Lung (tissue), 12 donors: ENCODE results near the gene RHD. TPM values are rescaled to one million over a fixed set of nuclear protein-coding genes. Genes with fewer than 3 reads are reported as not detected.

Source experiments
- ATAC-seq: fragments of 200-7000 bp; cut with Tn5 transposase; one replicate; pipeline ENCODE4 v1.9.1; 2020; ENCODE audit warnings: moderate number of reproducible peaks; ENCODE audit not compliant: insufficient read depth, low FRiP score
- DNase-seq, 3 donors: peaks; one replicate each; pipeline ENCODE4 v3.0.0-alpha.2; 2013 to 2017
- H3K27ac ChIP-seq, 2 donors: one replicate each; pipeline ENCODE4 v1.5.1; 2013; ENCODE audit warnings: mild to moderate bottlenecking in 2 of 2, moderate library complexity in 2 of 2, control low read depth in 1 of 2, inconsistent platforms in 1 of 2, low read depth in 1 of 2, low read length in 1 of 2
- H3K27me3 ChIP-seq, 3 donors: one replicate each; pipeline ENCODE4 v1.5.1; 2013; ENCODE audit warnings: low read length in 2 of 3; ENCODE audit not compliant: control insufficient read depth in 3 of 3, insufficient read depth in 3 of 3
- H3K36me3 ChIP-seq, 4 donors: one replicate each; pipeline ENCODE4 v1.5.1; 2013; ENCODE audit warnings: low read length in 4 of 4, mild to moderate bottlenecking in 1 of 4, moderate library complexity in 1 of 4; ENCODE audit not compliant: control insufficient read depth in 4 of 4, insufficient read depth in 4 of 4
- H3K4me1 ChIP-seq, 5 donors: one replicate each; pipeline ENCODE4 v1.5.1; 2013; ENCODE audit warnings: low read length in 5 of 5, mild to moderate bottlenecking in 2 of 5, moderate library complexity in 1 of 5; ENCODE audit not compliant: control insufficient read depth in 5 of 5, insufficient read depth in 5 of 5
- H3K4me3 ChIP-seq: one replicate; pipeline ENCODE4 v1.5.1; 2013; ENCODE audit warnings: mild to moderate bottlenecking, control low read depth, moderate library complexity
- H3K9ac ChIP-seq, 2 donors: one replicate each; pipeline ENCODE4 v1.5.1; 2013; ENCODE audit warnings: low read length in 2 of 2, control low read depth in 1 of 2; ENCODE audit not compliant: insufficient read depth in 1 of 2
- H3K9me3 ChIP-seq, 4 donors: one replicate each; pipeline ENCODE4 v1.5.1; 2013; ENCODE audit warnings: low read length in 3 of 4, mild to moderate bottlenecking in 1 of 4, moderate library complexity in 1 of 4; ENCODE audit not compliant: control insufficient read depth in 4 of 4, insufficient read depth in 3 of 4
- CTCF ChIP-seq: IDR thresholded peaks from 2 replicates; pipeline ENCODE4 v1.5.1; 2012; ENCODE audit warnings: mild to moderate bottlenecking; ENCODE audit errors: control extremely low read depth, extremely low read depth
- WGBS, 2 donors: extraction: QIAGEN DNeasy Blood & Tissue Kit; methylation state at CpG; one replicate each; pipeline ENCODE4 v1.1.7; 2013; 5-methylcytosine and 5-hydroxymethylcytosine counted together
- polyA plus RNA-seq, 2 donors: library from polyadenylated mRNA; stranded (reverse); fragments of 200-250 nt; gene quantifications; one replicate each; pipeline ENCODE4 v1.2.1, GENCODE V29; 2013
- total RNA-seq, 2 donors: library from RNA; depleted of rRNA in 1 of 2; stranded (reverse); fragments of >200 nt in 1 of 2; gene quantifications; one replicate each; pipeline ENCODE4 v1.2.1, GENCODE V29; 2014 to 2021
- donor health status: control.
- donor health status: control.
- donor health status: Bipolar disorder and iron deficiency.
- donor health status: healthy.
- donor health status: DM: yes; HTN: yes; CAD: no.

RHD gene
- total and polyA plus RNA-seq, 4 donors: 0.12 to 2.2 (median 0.27) TPM; not detected in 1

- no peak overlapping the region for H3K27ac ChIP-seq
- H3K9me3 ChIP-seq: no peaks in the 10 kb centered on the region
- 97 to 98% methylated on average over 1 of the region's 1 CpG for WGBS, 2 donors
- peaks cover 8 to 22% (median 13%) of the 10 kb centered on the region in 4 donors for H3K36me3 ChIP-seq
- H3K27me3 ChIP-seq: no peaks in the 10 kb centered on the region
- peaks cover 0 to 6% (median 0%) of the 10 kb centered on the region in 5 donors for H3K4me1 ChIP-seq
- TF ChIP-seq CTCF: no peak
- no peak overlapping the region for H3K4me3 ChIP-seq
- DNase-seq (no peak), ATAC-seq (no peak)
- no peak overlapping the region for H3K9ac ChIP-seq
These were observed 70.5 kb downstream of the RHD start for GRCh38 chr1:25342846-25343245.

GRCh38 chr1:25343872-25344271 is 71.6 kb downstream of the RHD start:
- Histone ChIP-seq H3K9ac (no peak overlapping the region), H3K4me3 (no peak overlapping the region), H3K9me3 (no peaks in the 10 kb centered on the region), H3K36me3 (peaks cover 8 to 23% (median 12%) of the 10 kb centered on the region in 4 donors), H3K27me3 (no peaks in the 10 kb centered on the region), H3K4me1 (peaks cover 0 to 6% (median 0%) of the 10 kb centered on the region in 5 donors), H3K27ac (no peak overlapping the region)
- 85 to 93% methylated on average over 4 of the region's 4 CpGs for WGBS, 2 donors
- no peak for TF ChIP-seq CTCF
- DNase-seq (no peak), ATAC-seq (no peak)

DNA sequence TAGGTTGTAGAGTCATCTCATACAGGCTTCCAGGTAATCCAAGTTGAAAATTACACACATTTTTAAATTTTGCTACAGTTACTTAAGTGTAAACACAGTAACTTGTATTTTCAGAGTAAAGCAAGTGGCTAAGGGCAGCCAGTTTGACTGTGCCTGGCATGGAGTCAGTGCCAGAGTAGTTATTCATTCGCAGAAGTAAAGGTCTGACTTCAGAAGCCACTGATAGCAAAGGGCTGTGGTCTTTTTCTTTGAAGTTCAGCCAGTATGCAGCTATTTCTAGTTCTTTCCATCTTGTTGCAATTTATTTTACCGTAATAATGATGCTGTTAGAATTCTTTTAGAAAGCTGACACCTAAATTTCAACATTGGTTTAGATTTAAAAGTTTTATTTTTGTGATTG is 75.2 kb downstream of the RHD start:
- ATAC-seq: no peak
- WGBS, 2 donors: 87 to 93% methylated on average over 2 of the region's 2 CpGs
- no peaks in the 10 kb centered on the region for H3K27me3 ChIP-seq
- H3K27ac ChIP-seq: no peak overlapping the region
- DNase-seq: peak in 1 of 3 donors; percentile 6
- H3K36me3 ChIP-seq: peaks cover 8 to 31% (median 16%) of the 10 kb centered on the region in 4 donors
- TF ChIP-seq CTCF: no peak
- H3K9ac ChIP-seq: no peak overlapping the region
- H3K4me3 ChIP-seq: no peak overlapping the region
- no peaks in the 10 kb centered on the region for H3K4me1 ChIP-seq
- H3K9me3 ChIP-seq: no peaks in the 10 kb centered on the region

DNA sequence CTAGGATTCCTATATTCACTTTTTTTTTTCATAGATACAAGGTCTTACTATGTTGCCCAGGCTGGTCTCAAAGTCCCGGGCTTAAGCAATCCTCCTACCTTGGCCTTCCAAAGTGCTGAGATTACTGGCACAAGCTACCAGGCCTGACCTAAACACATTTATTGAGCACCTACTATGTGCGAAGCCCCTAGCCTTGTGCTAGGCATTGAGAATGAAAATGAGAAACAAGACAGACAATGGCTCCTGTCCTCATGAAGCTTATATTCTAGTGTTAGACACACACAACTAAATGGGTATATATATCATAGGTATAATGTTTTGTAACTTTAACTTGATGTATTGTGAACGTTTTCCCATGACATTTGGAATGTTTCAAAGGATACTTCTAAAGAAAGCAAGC is 77.3 kb downstream of the RHD start:
- H3K4me3 ChIP-seq: no peak overlapping the region
- H3K27me3 ChIP-seq: no peaks in the 10 kb centered on the region
- DNase-seq (no peak), ATAC-seq (no peak)
- H3K4me1 ChIP-seq: peaks cover 0 to 2% (median 0%) of the 10 kb centered on the region in 5 donors
- whole genome bisulfite sequencing, 2 donors: 96 to 98% methylated on average over 3 of the region's 3 CpGs
- TF ChIP-seq CTCF: no peak
- H3K27ac ChIP-seq: no peak overlapping the region
- H3K9ac ChIP-seq: no peak overlapping the region
- peaks cover 8 to 26% (median 15%) of the 10 kb centered on the region in 4 donors for H3K36me3 ChIP-seq
- H3K9me3 ChIP-seq: no peaks in the 10 kb centered on the region
